H1 (cell line): Measurements from ENCODE around the gene DYNC1I2. TPM values are rescaled to one million over a fixed set of nuclear protein-coding genes. Genes with fewer than 3 reads are reported as not detected.

Experiments
- RFX5 ChIP-seq: IDR thresholded peaks from 2 replicates; pipeline ENCODE4 v1.6.1; 2011; ENCODE audit warnings: low read depth, low read length, improper control_type of control experiment, borderline replicate concordance
- polyA plus RNA-seq, 7 experiments: library from polyadenylated mRNA; depleted of rRNA in 3 of 7; stranded (reverse) in 5 of 7; unstranded in 2 of 7; fragments of >200 nt in 5 of 7; fragments of 200-250 nt in 2 of 7; gene quantifications; 1 replicate in 5 of 7; 2 replicates in 1 of 7; 4 replicates in 1 of 7; pipeline versions ENCODE4 v1.2.1 to v1.2.3, GENCODE V29; 2011 to 2013; ENCODE audit warnings: missing spikeins in 2 of 7, mixed read lengths in 2 of 7
- total RNA-seq: library from RNA; stranded (reverse); fragmentation: NEBNext Ultra II Directional; extraction: Animal tissue kit (Norgen Biotek cat#: 25700); gene quantifications from 2 replicates; pipeline ENCODE4 v1.2.1, GENCODE V29; 2021

DYNC1I2 gene
- total and polyA plus RNA-seq, 2 of the 8 experiments (the other 6 are each of a cell fraction or from before 2014, with no cell fraction given) = 67.3 to 68.1 TPM

DNA sequence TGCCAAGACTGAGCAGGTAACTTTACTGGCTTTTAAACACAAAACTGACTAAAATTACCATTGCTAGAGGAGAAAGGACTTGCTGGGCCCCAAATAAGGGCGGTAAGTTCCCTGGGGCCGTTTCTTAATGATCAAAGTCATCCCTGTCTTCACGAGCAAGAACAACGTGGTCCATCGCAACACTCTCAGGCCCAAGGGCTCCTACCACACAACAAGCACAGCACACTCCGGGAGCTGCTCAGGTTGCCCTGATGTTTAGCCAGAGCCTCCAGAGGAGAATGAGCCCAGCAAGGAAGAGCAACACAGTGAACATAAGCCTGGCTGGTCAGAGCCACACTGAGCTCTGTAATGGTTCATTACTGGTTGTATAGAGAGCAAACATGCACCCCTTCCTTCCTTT, 102.7 kb downstream of the DYNC1I2 start (continued):
- TF ChIP-seq RFX5 = no peak
